ENCODE measurements around the gene PSMD5.

Gene PSMD5

DNA sequence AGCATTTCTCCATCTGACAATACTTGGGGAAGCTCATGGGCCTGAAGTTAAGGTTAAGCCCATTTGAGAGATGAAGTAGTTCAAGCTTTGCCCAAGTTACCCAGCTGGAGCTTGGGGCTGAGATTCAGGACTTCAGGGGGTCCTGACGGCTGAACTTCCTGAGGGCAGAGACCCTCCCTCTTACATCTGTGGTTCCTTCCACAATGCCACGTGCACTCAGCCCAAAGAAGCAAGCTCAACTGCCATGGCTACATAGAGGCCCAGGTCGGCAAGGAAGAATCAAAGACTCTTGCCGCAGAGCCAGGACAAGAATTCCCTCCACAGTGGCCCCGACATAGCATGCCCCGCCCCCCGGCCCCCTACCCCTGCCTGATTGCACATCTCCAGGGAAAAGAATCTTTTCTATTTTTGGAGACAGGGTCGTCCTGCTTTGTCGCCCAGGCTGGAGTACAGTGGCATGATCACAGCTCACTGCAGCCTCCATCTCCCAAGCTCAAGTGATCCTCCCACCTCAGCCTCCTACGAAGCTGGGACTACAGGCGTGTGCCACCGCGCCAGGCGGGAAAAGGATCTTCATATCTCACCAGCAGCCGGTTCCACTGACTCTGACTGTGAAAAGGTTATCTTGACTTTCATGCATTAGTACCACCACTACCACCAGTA is 25.1 kb upstream of the PSMD5 start:
- no peak for TF ChIP-seq CTCF (IDR thresholded peaks at IDR 0.05)
- Histone ChIP-seq H3K4me2 (ENCODE audit: low read length) (no peak overlapping the region), H3K36me3 (ENCODE audit: control insufficient read depth, insufficient read depth, low read length) (no peaks in the 10 kb centered on the region), H3K79me2 (no peaks in the 10 kb centered on the region), H3K4me3 (ENCODE audit: low read depth, low read length) (no peak overlapping the region), H3K9me3 (ENCODE audit: control insufficient read depth, low read length) (no peaks in the 10 kb centered on the region), H3K27me3 (ENCODE audit: control insufficient read depth, insufficient read depth, low read length) (no peaks in the 10 kb centered on the region), H3K9ac (no peak overlapping the region), H3K27ac (peak overlapping the region; percentile 51), H3K4me1 (no peaks in the 10 kb centered on the region), H2AFZ (peak overlapping the region; percentile 73)

GRCh38 chr9:120866651-120867050 is 23.9 kb upstream of the PSMD5 start:
- Histone ChIP-seq H3K4me3 (ENCODE audit: low read depth, low read length) (no peak overlapping the region), H3K4me2 (ENCODE audit: low read length) (no peak overlapping the region), H3K4me1 (no peaks in the 10 kb centered on the region), H3K9me3 (ENCODE audit: control insufficient read depth, low read length) (no peaks in the 10 kb centered on the region), H3K79me2 (no peaks in the 10 kb centered on the region), H3K27ac (no peak overlapping the region), H3K27me3 (ENCODE audit: control insufficient read depth, insufficient read depth, low read length) (no peaks in the 10 kb centered on the region), H3K9ac (no peak overlapping the region), H2AFZ (no peak overlapping the region), H3K36me3 (ENCODE audit: control insufficient read depth, insufficient read depth, low read length) (no peaks in the 10 kb centered on the region)
- no peak for TF ChIP-seq CTCF (IDR thresholded peaks at IDR 0.05)

- no peaks in the 10 kb centered on the region for H3K4me1 ChIP-seq
- H2AFZ ChIP-seq: no peak overlapping the region
- no peak overlapping the region for H3K4me3 ChIP-seq (ENCODE audit: low read depth, low read length)
- H3K9ac ChIP-seq: no peak overlapping the region
- no peaks in the 10 kb centered on the region for H3K27me3 ChIP-seq (ENCODE audit: control insufficient read depth, insufficient read depth, low read length)
- TF ChIP-seq CTCF (IDR thresholded peaks at IDR 0.05): no peak
- no peaks in the 10 kb centered on the region for H3K9me3 ChIP-seq (ENCODE audit: control insufficient read depth, low read length)
- no peaks in the 10 kb centered on the region for H3K36me3 ChIP-seq (ENCODE audit: control insufficient read depth, insufficient read depth, low read length)
- no peak overlapping the region for H3K4me2 ChIP-seq (ENCODE audit: low read length)
- no peak overlapping the region for H3K27ac ChIP-seq
- H3K79me2 ChIP-seq: no peaks in the 10 kb centered on the region
Measured at GRCh38 chr9:120865809-120866208, 23.1 kb upstream of the PSMD5 start.

GRCh38 chr9:120865176-120865575 is 22.5 kb upstream of the PSMD5 start:
- no peak overlapping the region for H2AFZ ChIP-seq
- no peaks in the 10 kb centered on the region for H3K9me3 ChIP-seq (ENCODE audit: control insufficient read depth, low read length)
- no peaks in the 10 kb centered on the region for H3K79me2 ChIP-seq
- no peak for TF ChIP-seq CTCF (IDR thresholded peaks at IDR 0.05)
- H3K27me3 ChIP-seq (ENCODE audit: control insufficient read depth, insufficient read depth, low read length): no peaks in the 10 kb centered on the region
- no peak overlapping the region for H3K27ac ChIP-seq
- no peak overlapping the region for H3K4me3 ChIP-seq (ENCODE audit: low read depth, low read length)
- no peaks in the 10 kb centered on the region for H3K36me3 ChIP-seq (ENCODE audit: control insufficient read depth, insufficient read depth, low read length)
- H3K9ac ChIP-seq: no peak overlapping the region
- H3K4me2 ChIP-seq (ENCODE audit: low read length): no peak overlapping the region
- no peaks in the 10 kb centered on the region for H3K4me1 ChIP-seq

GRCh38 chr9:120864719-120865118 is 22.0 kb upstream of the PSMD5 start:
- H3K27me3 ChIP-seq (ENCODE audit: control insufficient read depth, insufficient read depth, low read length): no peaks in the 10 kb centered on the region
- H3K36me3 ChIP-seq (ENCODE audit: control insufficient read depth, insufficient read depth, low read length): no peaks in the 10 kb centered on the region
- H3K9me3 ChIP-seq (ENCODE audit: control insufficient read depth, low read length): no peaks in the 10 kb centered on the region
- TF ChIP-seq CTCF (IDR thresholded peaks at IDR 0.05): no peak
- H3K4me2 ChIP-seq (ENCODE audit: low read length): no peak overlapping the region
- H3K4me3 ChIP-seq (ENCODE audit: low read depth, low read length): no peak overlapping the region
- no peaks in the 10 kb centered on the region for H3K79me2 ChIP-seq
- no peak overlapping the region for H3K9ac ChIP-seq
- H3K4me1 ChIP-seq: no peaks in the 10 kb centered on the region
- no peak overlapping the region for H3K27ac ChIP-seq
- H2AFZ ChIP-seq: no peak overlapping the region

Measured in parathyroid adenoma (tissue), 2 donors.